Fibroblast of lung (primary cell): ENCODE measurements around the gene PIP4K2A. TPM values are rescaled to one million over a fixed set of nuclear protein-coding genes. Genes with fewer than 3 reads are reported as not detected.

Experiments used
- DNase-seq, 2 donors: peaks; one replicate each; pipeline versions ENCODE4 v3.0.0 to v3.0.0-alpha.2; 2010; ENCODE audit warnings: low read depth in 2 of 2
- H2AFZ ChIP-seq: 2 replicates; pipeline ENCODE4 v1.5.1; 2012; ENCODE audit warnings: low read length, control low read depth, inconsistent platforms
- H3K27ac ChIP-seq: 2 replicates; pipeline ENCODE4 v1.5.1; 2011; ENCODE audit warnings: low read length, control low read depth; ENCODE audit not compliant: insufficient read depth
- H3K27me3 ChIP-seq: 2 replicates; pipeline ENCODE4 v1.5.1; 2011; ENCODE audit warnings: mild to moderate bottlenecking, low read length; ENCODE audit not compliant: control insufficient read depth, insufficient read depth
- H3K36me3 ChIP-seq: 2 replicates; pipeline ENCODE4 v1.5.1; 2011; ENCODE audit warnings: low read length; ENCODE audit not compliant: control insufficient read depth, insufficient read depth
- H3K4me1 ChIP-seq: 2 replicates; pipeline ENCODE4 v1.5.1; 2011; ENCODE audit warnings: low read length; ENCODE audit not compliant: control insufficient read depth, insufficient read depth; ENCODE audit errors: extremely low read depth
- H3K4me2 ChIP-seq: 2 replicates; pipeline ENCODE4 v1.5.1; 2011; ENCODE audit warnings: low read length, control low read depth; ENCODE audit not compliant: insufficient read depth; ENCODE audit errors: extremely low read depth
- H3K4me3 ChIP-seq, 4 experiments: fragments of 200-600 bp in 1 of 4; sonication (generic) in 1 of 4; replicated peaks in 1 of 4; 2 replicates each; pipeline ENCODE4 v1.5.1; 2011 to 2016; ENCODE audit warnings: low read length in 4 of 4, low read depth in 3 of 4, mild to moderate bottlenecking in 3 of 4, control low read depth in 2 of 4, inconsistent platforms in 1 of 4, mixed read lengths in 1 of 4; ENCODE audit not compliant: insufficient read depth in 1 of 4; ENCODE audit errors: control extremely low read depth in 1 of 4
- H3K79me2 ChIP-seq: 2 replicates; pipeline ENCODE4 v1.5.1; 2012; ENCODE audit warnings: mild to moderate bottlenecking, low read length, inconsistent platforms; ENCODE audit not compliant: control insufficient read depth, insufficient read depth
- H3K9ac ChIP-seq: 2 replicates; pipeline ENCODE4 v1.5.1; 2011; ENCODE audit warnings: mild to moderate bottlenecking, low read length, control low read depth; ENCODE audit not compliant: insufficient read depth
- H3K9me3 ChIP-seq: 2 replicates; pipeline ENCODE4 v1.5.1; 2012; ENCODE audit warnings: low read depth, low read length; ENCODE audit not compliant: control insufficient read depth, insufficient read depth
- H4K20me1 ChIP-seq: 2 replicates; pipeline ENCODE4 v1.5.1; 2011; ENCODE audit warnings: low read length; ENCODE audit not compliant: control insufficient read depth, insufficient read depth; ENCODE audit errors: extremely low read depth
- CTCF ChIP-seq, 2 donors: IDR thresholded peaks in 1 of 2; conservative IDR thresholded peaks in 1 of 2; 1 replicate in 1 of 2; 2 replicates in 1 of 2; pipeline ENCODE4 v1.5.1; 2011 to 2012; ENCODE audit warnings: low read length in 2 of 2, control low read depth in 1 of 2, inconsistent platforms in 1 of 2, low read depth in 1 of 2, mild to moderate bottlenecking in 1 of 2
- EZH2 ChIP-seq: IDR thresholded peaks from 2 replicates; pipeline ENCODE4 v1.5.1; 2012; ENCODE audit warnings: low read length, control low read depth, mild to moderate bottlenecking; ENCODE audit errors: missing control alignments
- polyA plus RNA-seq, 2 donors: library from polyadenylated mRNA; depleted of rRNA in 1 of 2; stranded (reverse) in 1 of 2; unstranded in 1 of 2; fragments of >200 nt; gene quantifications; 2 replicates each; pipeline ENCODE4 v1.2.1, GENCODE V29; 2011 to 2012; ENCODE audit warnings: missing spikeins in 1 of 2
- total RNA-seq: library from RNA; depleted of rRNA; stranded (reverse); fragments of >200 nt; gene quantifications from 2 replicates; pipeline ENCODE4 v1.2.1, GENCODE V29; 2014

The PIP4K2A gene
- total and polyA plus RNA-seq, 2 donors (not counting 1 experiment from before 2014, with no cell fraction given): 28.5 to 40.0 TPM

- Histone ChIP-seq H3K27me3 (no peaks in the 10 kb centered on the region), H3K4me2 (no peak overlapping the region), H3K79me2 (no peaks in the 10 kb centered on the region), H3K4me3 (no peak overlapping the region), H3K36me3 (no peaks in the 10 kb centered on the region), H3K27ac (no peak overlapping the region), H4K20me1 (no peaks in the 10 kb centered on the region), H3K4me1 (no peaks in the 10 kb centered on the region), H3K9me3 (no peaks in the 10 kb centered on the region), H3K9ac (no peak overlapping the region), H2AFZ (no peak overlapping the region)
- TF ChIP-seq CTCF (conservative IDR thresholded peaks at IDR 0.05 in 1 of 2, IDR thresholded peaks at IDR 0.05 in 1 of 2; ENCODE audit: low read depth in 1 of 2, low read length in 2 of 2): no peak
- TF ChIP-seq EZH2: no peak
- no peak for DNase-seq
Observed at GRCh38 chr10:22609251-22609650, 105.1 kb downstream of the PIP4K2A start.

DNA sequence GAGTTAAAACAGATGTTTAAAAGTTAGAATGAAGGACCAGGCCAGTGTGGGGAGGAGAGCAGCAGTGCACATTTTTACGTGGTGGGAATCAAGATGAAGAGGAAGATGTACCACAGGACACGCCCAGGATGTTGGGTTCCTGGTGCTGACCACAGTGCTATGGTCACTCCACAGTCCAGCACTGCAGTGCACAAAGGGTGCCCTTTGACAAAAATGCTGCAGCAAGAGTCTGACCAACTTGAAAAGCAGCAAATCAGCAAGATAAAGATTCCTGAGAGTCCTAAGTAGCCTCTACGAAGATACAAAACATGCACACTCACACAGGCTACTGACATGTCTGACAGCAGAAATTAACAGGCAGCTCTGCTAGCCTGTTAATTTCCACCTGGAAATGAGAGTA lies 107.1 kb downstream of the PIP4K2A start:
- Histone ChIP-seq H3K27ac (no peak overlapping the region), H3K4me2 (no peak overlapping the region), H3K4me3 (no peak overlapping the region), H4K20me1 (no peaks in the 10 kb centered on the region), H3K79me2 (no peaks in the 10 kb centered on the region), H3K9me3 (no peaks in the 10 kb centered on the region), H3K36me3 (no peaks in the 10 kb centered on the region), H3K4me1 (no peaks in the 10 kb centered on the region), H3K27me3 (no peaks in the 10 kb centered on the region), H2AFZ (no peak overlapping the region), H3K9ac (no peak overlapping the region)
- TF ChIP-seq CTCF (conservative IDR thresholded peaks at IDR 0.05 in 1 of 2, IDR thresholded peaks at IDR 0.05 in 1 of 2; ENCODE audit: low read depth in 1 of 2, low read length in 2 of 2) (no peak), EZH2 (no peak)
- DNase-seq: no peak

DNA sequence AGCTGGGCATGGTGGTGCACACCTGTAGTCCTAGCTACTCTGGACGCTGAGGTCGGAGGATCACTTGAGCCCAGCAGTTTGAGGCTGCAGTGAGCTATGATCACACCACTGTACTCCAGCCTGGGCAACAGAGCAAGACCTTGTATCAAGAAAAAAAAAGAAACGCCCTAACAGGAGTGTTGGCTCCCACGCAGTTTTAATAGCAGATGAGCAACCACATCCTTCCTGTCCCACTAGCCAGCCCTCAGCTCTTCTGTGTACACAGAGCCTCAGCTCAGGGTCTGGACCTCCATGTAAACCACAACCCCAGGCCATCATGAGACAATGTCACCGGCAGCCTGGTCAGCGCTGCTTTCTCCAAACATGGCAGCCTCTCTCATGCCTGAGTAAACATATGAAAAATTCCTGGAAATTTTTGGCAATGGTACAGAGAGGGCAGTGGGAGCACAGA lies 108.2 kb downstream of the PIP4K2A start:
- H3K9me3 ChIP-seq: no peaks in the 10 kb centered on the region
- no peaks in the 10 kb centered on the region for H3K79me2 ChIP-seq
- DNase-seq: peak in 1 of 2 donors; percentile 46
- no peak overlapping the region for H3K9ac ChIP-seq
- no peak overlapping the region for H3K4me3 ChIP-seq
- H3K27ac ChIP-seq: no peak overlapping the region
- no peaks in the 10 kb centered on the region for H3K27me3 ChIP-seq
- peaks cover 1% of the 10 kb centered on the region for H3K36me3 ChIP-seq
- TF ChIP-seq CTCF (conservative IDR thresholded peaks at IDR 0.05 in 1 of 2, IDR thresholded peaks at IDR 0.05 in 1 of 2; ENCODE audit: low read depth in 1 of 2, low read length in 2 of 2): no peak
- TF ChIP-seq EZH2: no peak
- H2AFZ ChIP-seq: no peak overlapping the region
- H3K4me2 ChIP-seq: no peak overlapping the region
- no peaks in the 10 kb centered on the region for H4K20me1 ChIP-seq
- H3K4me1 ChIP-seq: no peaks in the 10 kb centered on the region
